OCI-LY7 (cell line): ENCODE data around the gene CERK. TPM values are rescaled to one million over a fixed set of nuclear protein-coding genes. Genes with fewer than 3 reads are reported as not detected.

Source experiments
- BruUV-seq: library from RNA; stranded (reverse); fragments of 400-500 nt; replicated peaks from 2 replicates; lab custom pipeline; 2021; lab: Mats Ljungman, UMichigan
- CTCF ChIA-PET: fragments of 300-600 bp; sonication (Branson Sonifier 250); formaldehyde crosslinking; loops from one replicate; lab custom pipeline; 2022; ENCODE audit warnings: antibody characterized with exemption; ENCODE audit not compliant: unreplicated experiment; lab: Charles Lee
- POLR2A ChIA-PET: fragments of 300-600 bp; sonication (Branson Sonifier 250); formaldehyde crosslinking; loops from one replicate; lab custom pipeline; 2022; ENCODE audit warnings: antibody characterized with exemption; lab: Charles Lee
- DNase-seq: peaks from one replicate; pipeline ENCODE4 v3.0.0-alpha.2; 2015; ENCODE audit warnings: low spot score
- H2AFZ ChIP-seq: fragments of 200-600 bp; sonication (generic), shearing (Covaris generic); 2 replicates; pipeline ENCODE4 v1.6.1; 2014; ENCODE audit warnings: mild to moderate bottlenecking, antibody characterized with exemption, low read length, moderate library complexity
- H3K27ac ChIP-seq: fragments of 200-600 bp; sonication (generic); 2 replicates; pipeline ENCODE4 v1.5.1; 2014; ENCODE audit warnings: mixed run types, low read depth, mild to moderate bottlenecking, moderate library complexity, low read length, inconsistent platforms; ENCODE audit not compliant: poor library complexity, severe bottlenecking
- H3K36me3 ChIP-seq: fragments of 200-600 bp; sonication (generic); 2 replicates; pipeline ENCODE4 v1.6.1; 2014; ENCODE audit warnings: mild to moderate bottlenecking, antibody characterized with exemption, low read length, moderate library complexity, mixed read lengths; ENCODE audit not compliant: insufficient read depth
- H3K4me1 ChIP-seq: fragments of 200-600 bp; sonication (generic); 2 replicates; pipeline ENCODE4 v1.5.1; 2014; ENCODE audit warnings: mild to moderate bottlenecking, low read length; ENCODE audit not compliant: insufficient read depth, poor library complexity, severe bottlenecking
- H3K4me2 ChIP-seq: fragments of 200-600 bp; sonication (generic); 2 replicates; pipeline ENCODE4 v1.6.1; 2014; ENCODE audit warnings: mild to moderate bottlenecking, low read length
- H3K4me3 ChIP-seq: fragments of 200-600 bp; sonication (generic); 2 replicates; pipeline ENCODE4 v1.5.1; 2014; ENCODE audit warnings: mild to moderate bottlenecking, low read depth, low read length; ENCODE audit not compliant: poor library complexity, severe bottlenecking
- H3K79me2 ChIP-seq: fragments of 200-600 bp; sonication (generic); 2 replicates; pipeline ENCODE4 v1.6.1; 2016; ENCODE audit warnings: low read depth, mild to moderate bottlenecking, low read length, moderate library complexity, mixed read lengths; ENCODE audit not compliant: insufficient read depth
- H3K9me2 ChIP-seq: fragments of 200-600 bp; sonication (generic); 2 replicates; pipeline ENCODE4 v1.6.1; 2016; ENCODE audit warnings: mild to moderate bottlenecking, low read length, mixed read lengths; ENCODE audit not compliant: insufficient read depth
- H3K9me3 ChIP-seq: fragments of 200-600 bp; sonication (generic); 2 replicates; pipeline ENCODE4 v1.6.1; 2014; ENCODE audit warnings: mild to moderate bottlenecking, mixed run types, low read length, mixed read lengths
- H4K20me1 ChIP-seq: fragments of 200-600 bp; sonication (generic); 2 replicates; pipeline ENCODE4 v1.6.1; 2014; ENCODE audit warnings: mild to moderate bottlenecking, antibody characterized with exemption, low read length, moderate library complexity, mixed read lengths; ENCODE audit not compliant: insufficient read depth
- EZH2phosphoT487 ChIP-seq: fragments of 200-600 bp; sonication (generic); IDR thresholded peaks from 2 replicates; pipeline ENCODE4 v1.6.1; 2018; ENCODE audit warnings: low read depth, borderline replicate concordance, mild to moderate bottlenecking, mixed run types, antibody characterized with exemption, low read length, moderate library complexity, mixed read lengths
- intact Hi-C: fragments of 100-400 bp; cut with micrococcal nuclease; formaldehyde crosslinking; loops from one replicate; pipeline ENCODE4 v1.10.0; 2022; ENCODE audit not compliant: unreplicated experiment
- total RNA-seq, 2 experiments: library from RNA; depleted of rRNA in 1 of 2; stranded (reverse); fragments of >200 nt in 1 of 2; shearing (Covaris generic) in 1 of 2; gene quantifications; 2 replicates each; pipeline ENCODE4 v1.2.3, GENCODE V29; 2014 to 2022
- TF ChIP-seq, protein P1 (sequence below): fragments of 200-600 bp; sonication (generic); conservative IDR thresholded peaks from 2 replicates; pipeline ENCODE4 v1.5.1; 2014; ENCODE audit warnings: mild to moderate bottlenecking, antibody characterized with exemption, low read length, moderate library complexity, mixed read lengths

The CERK gene
- total RNA-seq, 2 experiments from 2014 or later, result 36.6 to 48.1 TPM

DNA sequence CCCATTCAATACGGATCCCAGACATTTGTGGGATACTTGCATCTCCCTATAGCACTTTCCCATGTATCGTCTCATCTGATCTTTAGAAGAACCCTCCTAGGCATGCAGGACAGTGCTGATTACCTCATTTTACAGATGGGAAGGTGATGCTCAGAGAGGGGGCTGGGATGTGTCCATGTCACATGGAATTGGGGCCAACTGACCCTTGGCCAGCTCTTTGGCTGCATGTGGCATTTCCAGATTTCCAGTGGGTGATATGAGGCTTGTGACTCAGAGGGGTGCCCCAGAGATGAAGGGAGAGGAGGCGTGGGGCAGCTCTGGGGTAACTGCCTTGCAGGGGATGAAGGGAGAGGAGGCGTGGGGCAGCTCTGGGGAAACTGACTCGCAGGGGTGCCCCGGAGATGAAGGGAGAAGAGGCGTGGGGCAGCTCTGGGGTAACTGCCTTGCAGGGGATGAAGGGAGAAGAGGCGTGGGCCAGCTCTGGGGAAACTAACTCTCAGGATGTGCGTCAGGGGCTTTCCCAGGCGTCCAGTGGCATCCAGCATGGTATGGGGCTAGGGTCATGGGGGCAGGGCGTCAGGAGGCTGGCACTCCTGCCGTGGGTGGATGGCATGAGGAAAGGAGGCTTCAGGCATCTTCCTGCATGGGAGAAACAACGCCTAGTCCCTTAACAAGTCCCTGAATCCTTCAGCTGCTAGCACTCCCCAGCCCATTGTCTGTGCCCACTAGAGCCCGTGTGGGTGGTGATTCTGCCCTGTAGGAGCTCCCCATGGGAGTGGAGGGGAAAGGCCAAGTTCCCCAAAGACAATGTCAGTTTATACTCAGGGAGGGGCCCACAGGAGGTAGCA, 11.9 kb upstream of the CERK start:
- Histone ChIP-seq H3K4me1 (no peaks in the 10 kb centered on the region), H3K79me2 (no peaks in the 10 kb centered on the region), H4K20me1 (no peaks in the 10 kb centered on the region), H3K36me3 (no peaks in the 10 kb centered on the region), H2AFZ (no peak overlapping the region), H3K9me2 (no peaks in the 10 kb centered on the region), H3K27ac (no peak overlapping the region), H3K9me3 (no peaks in the 10 kb centered on the region), H3K4me3 (no peak overlapping the region), H3K4me2 (no peak overlapping the region)
- no peak for DNase-seq
- intact Hi-C loops, result no loop called here
- TF ChIP-seq EZH2phosphoT487, result no peak
- TF ChIP-seq, protein P1, sequence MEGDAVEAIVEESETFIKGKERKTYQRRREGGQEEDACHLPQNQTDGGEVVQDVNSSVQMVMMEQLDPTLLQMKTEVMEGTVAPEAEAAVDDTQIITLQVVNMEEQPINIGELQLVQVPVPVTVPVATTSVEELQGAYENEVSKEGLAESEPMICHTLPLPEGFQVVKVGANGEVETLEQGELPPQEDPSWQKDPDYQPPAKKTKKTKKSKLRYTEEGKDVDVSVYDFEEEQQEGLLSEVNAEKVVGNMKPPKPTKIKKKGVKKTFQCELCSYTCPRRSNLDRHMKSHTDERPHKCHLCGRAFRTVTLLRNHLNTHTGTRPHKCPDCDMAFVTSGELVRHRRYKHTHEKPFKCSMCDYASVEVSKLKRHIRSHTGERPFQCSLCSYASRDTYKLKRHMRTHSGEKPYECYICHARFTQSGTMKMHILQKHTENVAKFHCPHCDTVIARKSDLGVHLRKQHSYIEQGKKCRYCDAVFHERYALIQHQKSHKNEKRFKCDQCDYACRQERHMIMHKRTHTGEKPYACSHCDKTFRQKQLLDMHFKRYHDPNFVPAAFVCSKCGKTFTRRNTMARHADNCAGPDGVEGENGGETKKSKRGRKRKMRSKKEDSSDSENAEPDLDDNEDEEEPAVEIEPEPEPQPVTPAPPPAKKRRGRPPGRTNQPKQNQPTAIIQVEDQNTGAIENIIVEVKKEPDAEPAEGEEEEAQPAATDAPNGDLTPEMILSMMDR, result no peak
- CTCF ChIA-PET, result no interaction called here
- BruUV-seq, result no TSS peak
- POLR2A ChIA-PET, result interaction anchor here (1.2 kb wide), 1 partner anchor 12 kb away, joined by 4 read pairs; the partner anchor contains the start of gene TBC1D22A

DNA sequence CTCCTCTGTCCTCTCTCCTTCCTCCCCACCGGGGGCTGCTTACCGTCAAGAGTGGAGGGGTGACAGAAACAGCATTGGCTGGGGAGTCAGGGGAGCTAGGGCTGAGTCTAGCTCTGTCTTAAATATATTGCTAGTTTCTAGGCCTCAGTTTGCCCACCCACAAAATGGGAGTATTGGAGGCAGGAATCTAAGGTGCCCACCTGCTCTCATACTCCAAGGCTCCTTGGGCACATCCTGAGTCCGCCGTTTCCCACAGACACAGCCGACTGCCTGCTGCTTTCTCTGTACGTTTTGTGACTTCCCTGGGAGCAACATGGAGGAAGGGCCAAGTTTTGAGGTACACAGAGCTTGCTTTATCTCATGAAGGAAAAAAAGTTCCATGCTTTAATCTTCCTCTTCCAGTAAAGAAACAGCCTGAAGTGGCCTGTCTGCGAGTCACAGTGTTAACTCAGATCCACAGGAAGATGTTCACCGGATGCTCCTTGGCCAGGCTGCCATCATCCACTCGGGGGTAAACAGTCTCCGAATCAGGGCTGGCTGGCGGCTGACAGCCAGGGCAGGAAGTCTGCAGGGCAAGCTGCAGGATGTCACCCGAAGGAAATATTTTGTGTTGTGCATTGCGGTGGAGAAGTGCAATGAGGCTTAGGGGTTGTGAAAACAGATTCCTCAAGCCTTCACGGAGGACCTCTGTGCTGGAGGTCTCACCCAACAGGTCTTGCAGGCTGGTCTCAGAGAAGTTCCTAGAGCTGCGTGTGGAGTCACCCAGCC, 11.0 kb upstream of the CERK start:
- Histone ChIP-seq H3K4me2 (no peak overlapping the region), H3K4me3 (no peak overlapping the region)

More for the DNA sequence above, 11.0 kb upstream of the CERK start:
- ChIA-PET CTCF (no interaction called here), POLR2A (interaction anchor here (1.2 kb wide), 1 partner anchor 13 kb away, joined by 4 read pairs; the partner anchor contains the start of gene TBC1D22A)
- DNase-seq, result no peak
- Histone ChIP-seq H3K9me3 (no peaks in the 10 kb centered on the region), H3K4me1 (no peaks in the 10 kb centered on the region), H2AFZ (no peak overlapping the region), H3K36me3 (no peaks in the 10 kb centered on the region), H3K9me2 (no peaks in the 10 kb centered on the region), H3K27ac (no peak overlapping the region), H4K20me1 (no peaks in the 10 kb centered on the region), H3K79me2 (no peaks in the 10 kb centered on the region)
- TF ChIP-seq, protein P1, result no peak
- no peak for TF ChIP-seq EZH2phosphoT487
- no TSS peak for BruUV-seq
- intact Hi-C loops, result no loop called here
